ENCODE results near the gene CEP250.

GRCh38 chr20:35408270-35408669, 47.1 kb upstream of the CEP250 start:
- TF ChIP-seq CTCF (IDR thresholded peaks at IDR 0.05) (no peak), EP300 (IDR thresholded peaks at IDR 0.05) (no peak)
